PC-9 (cell line): ENCODE data around the gene ABR. TPM values are rescaled to one million over a fixed set of nuclear protein-coding genes. Genes with fewer than 3 reads are reported as not detected.

ENCODE experiments used
- BruUV-seq: library from RNA; stranded (reverse); fragments of 400-500 nt; replicated peaks from 2 replicates; lab custom pipeline; 2021; lab: Mats Ljungman, UMichigan
- CTCF ChIA-PET: fragments of 300-600 bp; sonication (Branson Sonifier 250); formaldehyde crosslinking; loops from one replicate; lab custom pipeline; 2022; ENCODE audit warnings: antibody characterized with exemption; lab: Charles Lee
- POLR2A ChIA-PET: fragments of 300-600 bp; sonication (Branson Sonifier 250); formaldehyde crosslinking; loops from one replicate; lab custom pipeline; 2022; ENCODE audit warnings: antibody characterized with exemption; ENCODE audit not compliant: unreplicated experiment; lab: Charles Lee
- DNase-seq, 2 experiments: peaks; one replicate each; pipeline versions ENCODE4 v3.0.0 to v3.0.0-alpha.2; 2015 to 2022; ENCODE audit warnings: mixed read lengths in 1 of 2
- H2AFZ ChIP-seq: fragments of 200-600 bp; sonication (generic); 2 replicates; pipeline ENCODE4 v1.8.1; 2017; ENCODE audit warnings: antibody characterized with exemption
- H3F3A ChIP-seq: fragments of 200-600 bp; sonication (generic); 2 replicates; pipeline ENCODE4 v1.8.1; 2017; ENCODE audit warnings: antibody characterized with exemption, mild to moderate bottlenecking, low read depth; ENCODE audit not compliant: insufficient read depth
- H3K27ac ChIP-seq: fragments of 200-600 bp; sonication (generic); 2 replicates; pipeline ENCODE4 v1.6.1; 2016; ENCODE audit warnings: mixed run types
- H3K27me3 ChIP-seq: fragments of 200-600 bp; sonication (generic); 2 replicates; pipeline ENCODE4 v1.6.1; 2016; ENCODE audit warnings: low read depth, mixed run types; ENCODE audit not compliant: insufficient read depth
- H3K36me3 ChIP-seq: fragments of 200-600 bp; sonication (generic); 2 replicates; pipeline ENCODE4 v1.6.1; 2016; ENCODE audit warnings: low read depth, mixed run types
- H3K4me1 ChIP-seq: fragments of 200-600 bp; sonication (generic); replicated peaks from 2 replicates; pipeline ENCODE4 v1.6.1; 2016; ENCODE audit warnings: mixed run types; ENCODE audit not compliant: insufficient read depth
- H3K4me2 ChIP-seq: fragments of 200-600 bp; sonication (generic); 2 replicates; pipeline ENCODE4 v1.6.1; 2017; ENCODE audit warnings: mixed run types
- H3K4me3 ChIP-seq: fragments of 200-600 bp; sonication (generic); 2 replicates; pipeline ENCODE4 v1.6.1; 2016; ENCODE audit warnings: mixed run types
- H3K79me2 ChIP-seq: fragments of 200-600 bp; sonication (generic); 2 replicates; pipeline ENCODE4 v1.6.1; 2017; ENCODE audit warnings: low read depth, mixed run types
- H3K9me2 ChIP-seq: fragments of 200-600 bp; sonication (generic); 2 replicates; pipeline ENCODE4 v1.8.1; 2017; ENCODE audit warnings: mild to moderate bottlenecking; ENCODE audit not compliant: insufficient read depth
- H3K9me3 ChIP-seq: fragments of 200-600 bp; sonication (generic); 2 replicates; pipeline ENCODE4 v1.8.1; 2016; ENCODE audit warnings: low read depth; ENCODE audit not compliant: insufficient read depth
- H4K20me1 ChIP-seq: fragments of 200-600 bp; sonication (generic); 2 replicates; pipeline ENCODE4 v1.8.1; 2017; ENCODE audit not compliant: insufficient read depth
- EZH2 ChIP-seq: fragments of 200-600 bp; sonication (generic); IDR thresholded peaks from 2 replicates; pipeline ENCODE4 v1.8.0; 2017; ENCODE audit warnings: antibody characterized with exemption, low read depth
- intact Hi-C: fragments of 100-400 bp; cut with micrococcal nuclease; formaldehyde crosslinking; loops from one replicate; pipeline ENCODE4 v1.10.0; 2022; ENCODE audit not compliant: unreplicated experiment
- total RNA-seq: library from RNA; stranded (reverse); gene quantifications from 2 replicates; pipeline ENCODE4 v1.2.3, GENCODE V29; 2021
- TF ChIP-seq, protein P1 (sequence below): fragments of 200-600 bp; sonication (generic); conservative IDR thresholded peaks from 2 replicates; pipeline ENCODE4 v1.6.1; 2017; ENCODE audit warnings: mixed run types, antibody characterized with exemption, mild to moderate bottlenecking, moderate library complexity

The ABR gene
- total RNA-seq, 1 experiment from 2014 or later: 76.0 TPM

DNA sequence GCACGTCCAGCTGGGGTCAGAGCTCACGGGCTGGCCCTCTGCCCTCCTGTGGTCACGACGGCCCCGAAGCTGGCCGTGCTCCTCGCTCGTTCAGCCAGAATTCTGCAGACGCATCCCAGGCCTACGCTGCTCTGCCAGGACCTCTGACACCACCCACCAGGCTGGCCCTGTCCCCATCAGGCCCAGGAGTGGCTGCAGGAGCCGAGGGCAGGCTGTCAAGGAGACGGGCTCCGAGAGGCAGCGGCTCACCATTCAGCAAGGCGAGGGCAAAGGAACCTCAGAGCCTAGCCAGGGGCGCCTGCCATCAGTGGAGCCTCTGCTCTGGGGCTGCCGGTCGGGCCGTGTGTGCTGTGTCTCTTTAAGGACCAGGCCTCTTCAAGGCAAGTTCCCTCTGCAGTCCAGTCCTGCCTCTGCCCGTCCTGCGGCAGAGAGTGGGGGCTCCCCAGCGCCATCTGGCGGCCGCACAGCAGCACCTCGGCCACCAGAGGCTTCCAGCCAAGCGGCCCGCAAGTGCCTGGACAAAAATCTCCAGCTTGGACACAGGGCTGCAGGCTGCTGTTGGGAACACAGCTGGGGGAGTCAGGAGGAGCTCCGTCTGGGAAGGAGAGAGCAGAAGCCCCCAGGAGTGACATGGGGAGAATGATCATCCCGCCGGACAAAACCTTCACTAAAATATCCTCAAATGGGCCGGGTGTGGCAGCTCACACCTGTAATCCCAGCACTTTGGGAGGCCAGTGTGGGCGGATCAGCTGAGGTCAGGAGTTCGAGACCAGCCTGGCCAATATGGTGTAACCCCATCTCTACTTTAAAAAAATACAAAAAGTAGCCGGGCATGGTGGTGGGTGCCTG lies 7.4 kb upstream of the ABR start:
- CTCF ChIA-PET: interaction anchor here (0.6 to 1.3 kb wide), 5 partner anchors 10 to 129 kb away, joined by 3 to 12 read pairs (median 3); no protein-coding TSS in a partner anchor
- intact Hi-C loops: loop anchor here (1.0 to 5.0 kb wide), 4 partner anchors 64 to 395 kb away; no protein-coding TSS in a partner anchor
- POLR2A ChIA-PET: interaction anchor here (0.6 kb wide), 1 partner anchor 16 kb away, joined by 6 read pairs; no protein-coding TSS in a partner anchor

DNA sequence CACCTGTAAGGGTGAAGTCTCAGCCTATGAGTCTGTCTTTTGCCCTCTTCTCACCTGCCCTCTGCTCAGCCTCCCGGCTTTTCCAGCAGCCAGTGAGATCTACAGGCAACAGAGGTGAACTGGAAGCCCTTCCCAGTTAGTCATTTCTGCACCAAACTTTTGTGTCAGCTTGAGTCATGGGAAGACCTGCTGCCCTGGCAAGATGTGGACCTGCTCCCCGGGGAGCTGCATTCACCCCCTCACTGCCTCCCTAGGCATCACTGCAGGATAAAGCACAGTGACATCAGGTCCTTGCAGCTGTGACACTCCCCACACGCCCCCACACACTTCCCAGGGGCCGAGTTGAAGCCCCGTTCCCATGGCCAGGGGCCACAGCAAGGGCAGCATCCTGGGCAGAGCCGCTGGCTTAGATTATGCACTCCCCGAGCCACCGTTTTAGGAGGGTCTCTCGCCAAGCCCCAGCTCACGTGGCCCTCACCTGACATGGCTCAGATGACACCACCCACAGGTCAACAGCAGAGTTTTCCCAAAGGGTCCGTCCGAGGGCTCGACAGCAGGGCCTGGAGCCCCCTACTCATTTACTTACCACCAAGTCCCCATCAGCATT lies 6.5 kb upstream of the ABR start:
- Histone ChIP-seq H4K20me1 (no peaks in the 10 kb centered on the region), H3K4me2 (no peak overlapping the region), H3K79me2 (no peaks in the 10 kb centered on the region), H3F3A (no peaks in the 10 kb centered on the region; the same call in 1 of the 2 replicates), H3K9me3 (no peaks in the 10 kb centered on the region), H3K9me2 (no peaks in the 10 kb centered on the region), H3K27ac (no peak overlapping the region), H2AFZ (no peak overlapping the region), H3K4me3 (no peak overlapping the region), H3K4me1 (no peaks in the 10 kb centered on the region), H3K27me3 (peaks cover 14% of the 10 kb centered on the region; the same call in 1 of the 2 replicates), H3K36me3 (no peaks in the 10 kb centered on the region)
- no peak for TF ChIP-seq EZH2
- TF ChIP-seq, protein P1, sequence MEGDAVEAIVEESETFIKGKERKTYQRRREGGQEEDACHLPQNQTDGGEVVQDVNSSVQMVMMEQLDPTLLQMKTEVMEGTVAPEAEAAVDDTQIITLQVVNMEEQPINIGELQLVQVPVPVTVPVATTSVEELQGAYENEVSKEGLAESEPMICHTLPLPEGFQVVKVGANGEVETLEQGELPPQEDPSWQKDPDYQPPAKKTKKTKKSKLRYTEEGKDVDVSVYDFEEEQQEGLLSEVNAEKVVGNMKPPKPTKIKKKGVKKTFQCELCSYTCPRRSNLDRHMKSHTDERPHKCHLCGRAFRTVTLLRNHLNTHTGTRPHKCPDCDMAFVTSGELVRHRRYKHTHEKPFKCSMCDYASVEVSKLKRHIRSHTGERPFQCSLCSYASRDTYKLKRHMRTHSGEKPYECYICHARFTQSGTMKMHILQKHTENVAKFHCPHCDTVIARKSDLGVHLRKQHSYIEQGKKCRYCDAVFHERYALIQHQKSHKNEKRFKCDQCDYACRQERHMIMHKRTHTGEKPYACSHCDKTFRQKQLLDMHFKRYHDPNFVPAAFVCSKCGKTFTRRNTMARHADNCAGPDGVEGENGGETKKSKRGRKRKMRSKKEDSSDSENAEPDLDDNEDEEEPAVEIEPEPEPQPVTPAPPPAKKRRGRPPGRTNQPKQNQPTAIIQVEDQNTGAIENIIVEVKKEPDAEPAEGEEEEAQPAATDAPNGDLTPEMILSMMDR: no peak
- ChIA-PET POLR2A (no interaction called here), CTCF (interaction anchor here (0.8 kb wide), 1 partner anchor 128 kb away, joined by 4 read pairs; no protein-coding TSS in a partner anchor)
- DNase-seq: peak; percentile 23 to 44
- BruUV-seq: no TSS peak
- intact Hi-C loops: loop anchor here (2.0 to 5.0 kb wide), 2 partner anchors 72 to 394 kb away; no protein-coding TSS in a partner anchor

More for the DNA sequence above, 7.4 kb upstream of the ABR start:
- no peaks in the 10 kb centered on the region for H3K79me2 ChIP-seq
- H3K4me2 ChIP-seq: no peak overlapping the region
- H2AFZ ChIP-seq: no peak overlapping the region
- DNase-seq: peak; percentile 63 to 87
- H4K20me1 ChIP-seq: no peaks in the 10 kb centered on the region
- no peaks in the 10 kb centered on the region for H3K9me3 ChIP-seq
- BruUV-seq: no TSS peak
- no peak overlapping the region for H3K4me3 ChIP-seq
- no peak for TF ChIP-seq EZH2
- TF ChIP-seq, protein P1: peak; percentile 98
- no peaks in the 10 kb centered on the region; the same call in 1 of the 2 replicates for H3F3A ChIP-seq
- no peaks in the 10 kb centered on the region for H3K4me1 ChIP-seq
- H3K27ac ChIP-seq: no peak overlapping the region
- H3K27me3 ChIP-seq: peaks cover 14% of the 10 kb centered on the region; the same call in 1 of the 2 replicates
- no peaks in the 10 kb centered on the region for H3K9me2 ChIP-seq
- H3K36me3 ChIP-seq: no peaks in the 10 kb centered on the region

DNA sequence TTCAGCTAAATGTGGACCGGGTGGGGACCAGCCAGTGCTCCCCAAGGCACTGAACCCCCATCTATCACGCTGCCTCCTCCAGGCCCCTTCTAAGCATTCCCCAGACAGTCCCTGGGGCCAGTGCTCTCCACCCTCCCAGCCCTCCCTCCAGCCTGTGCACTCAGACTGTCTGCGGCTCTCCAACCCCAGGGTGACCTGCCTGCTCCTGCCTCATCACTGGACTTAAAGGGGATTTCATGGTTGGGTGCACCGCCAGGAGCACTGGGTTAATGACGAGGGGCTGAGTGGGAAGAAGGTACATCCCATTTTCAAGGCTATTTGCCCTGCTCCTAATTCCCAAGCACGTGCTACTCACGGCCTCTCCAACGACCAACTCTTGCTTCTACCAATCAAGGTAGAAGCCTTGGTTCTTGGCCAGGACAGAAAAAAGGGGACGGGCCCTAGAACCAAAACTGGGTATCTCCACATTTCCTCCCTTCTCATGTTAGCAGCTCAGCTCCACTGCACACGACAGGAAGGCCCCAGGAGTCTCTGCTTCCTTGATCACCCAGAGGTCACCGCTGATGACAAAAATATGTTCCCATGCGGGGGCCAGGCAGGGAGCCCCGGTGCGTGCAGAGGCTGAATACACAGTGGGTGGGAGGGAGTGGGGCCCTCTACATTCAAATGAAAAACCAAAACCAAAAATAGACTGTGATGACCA lies 3.5 kb upstream of the ABR start:
- Histone ChIP-seq H4K20me1 (no peaks in the 10 kb centered on the region), H3K79me2 (no peaks in the 10 kb centered on the region), H3K27ac (no peak overlapping the region), H3K27me3 (peaks cover 21% of the 10 kb centered on the region), H3K36me3 (no peaks in the 10 kb centered on the region), H3K9me2 (no peaks in the 10 kb centered on the region), H3K9me3 (no peaks in the 10 kb centered on the region), H3K4me3 (no peak overlapping the region), H3K4me1 (no peaks in the 10 kb centered on the region; the same call in 1 of the 2 replicates), H3F3A (no peaks in the 10 kb centered on the region; the same call in 1 of the 2 replicates), H2AFZ (no peak overlapping the region), H3K4me2 (no peak overlapping the region)
- TF ChIP-seq, protein P1: no peak
- TF ChIP-seq EZH2: no peak
- no peak for DNase-seq
- intact Hi-C loops: no loop called here
- ChIA-PET POLR2A (no interaction called here), CTCF (interaction anchor here (0.7 kb wide), 1 partner anchor 61 kb away, joined by 6 read pairs; no protein-coding TSS in a partner anchor)
- BruUV-seq: no TSS peak
